ENCODE data around the gene ACYP1. TPM values are rescaled to one million over a fixed set of nuclear protein-coding genes. Genes with fewer than 3 reads are reported as not detected.

Gene ACYP1
- polyA plus RNA-seq (2011; rRNA removed): 9.0 and 17.7 TPM in 2 replicates
- 0.43 and 0.82 TPM in 2 replicates for polyA minus RNA-seq (2011; rRNA and poly(A)+ RNA removed)

DNA sequence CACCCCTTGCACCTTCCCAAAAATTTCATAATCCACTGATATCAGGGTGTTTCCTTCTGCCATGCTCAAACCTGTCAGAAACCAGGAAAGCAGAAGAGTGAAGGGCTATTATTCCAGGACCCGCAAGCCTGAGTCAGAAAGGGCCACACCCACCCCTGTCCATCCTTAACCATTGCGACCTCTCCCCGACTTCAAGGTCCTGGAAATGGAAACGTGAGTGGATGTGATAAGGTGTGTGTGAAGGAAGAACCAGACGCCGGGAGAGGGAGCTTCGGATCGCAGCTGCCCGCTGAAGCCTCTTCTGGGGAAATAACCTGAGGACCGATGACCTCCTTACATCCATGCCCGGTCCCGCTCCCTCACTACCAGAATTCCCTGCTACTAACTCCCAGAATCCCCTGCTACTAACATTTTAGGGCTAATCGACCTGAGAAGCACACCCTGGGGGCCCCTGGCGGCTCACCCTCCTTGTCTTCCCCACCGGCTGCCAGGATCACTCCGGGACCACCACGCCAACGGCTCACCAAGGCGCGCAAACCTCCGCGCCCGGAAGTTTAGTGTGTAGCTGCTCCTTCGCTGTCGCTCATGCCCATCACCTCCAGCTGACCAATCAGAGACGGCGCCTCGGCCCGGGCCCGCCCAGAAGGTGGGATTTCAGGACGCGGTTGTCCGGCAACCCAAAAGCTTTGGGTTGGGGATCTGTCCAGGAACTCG, at the start of gene ACYP1:
TSS of gene ACYP1 (minus strand) at position 534 of the 714 bp plus-strand sequence. CDS start at position 63, 471 bp downstream.
- CTCF ChIA-PET: interaction anchor here (0.9 to 1.5 kb wide), 4 partner anchors 8 to 158 kb away, joined by 3 to 4 read pairs (median 4); no protein-coding TSS in a partner anchor
- peak within 1 kb of the TSS; percentile 76 for H3K4me3 ChIP-seq (ENCODE audit: low read depth, low read length)
- no peak for TF ChIP-seq CTCF (IDR thresholded peaks at IDR 0.05; ENCODE audit: insufficient read depth, low read depth, low read length)
- no peaks in the 10 kb centered on the region for H3K27me3 ChIP-seq (ENCODE audit: control insufficient read depth, insufficient read depth, low read length)
- H3K36me3 ChIP-seq (ENCODE audit: control insufficient read depth, insufficient read depth, low read length): no peaks in the 10 kb centered on the region
- no peak for DNase-seq (ENCODE audit: low read depth)
- POLR2A ChIA-PET: no interaction called here

DNA sequence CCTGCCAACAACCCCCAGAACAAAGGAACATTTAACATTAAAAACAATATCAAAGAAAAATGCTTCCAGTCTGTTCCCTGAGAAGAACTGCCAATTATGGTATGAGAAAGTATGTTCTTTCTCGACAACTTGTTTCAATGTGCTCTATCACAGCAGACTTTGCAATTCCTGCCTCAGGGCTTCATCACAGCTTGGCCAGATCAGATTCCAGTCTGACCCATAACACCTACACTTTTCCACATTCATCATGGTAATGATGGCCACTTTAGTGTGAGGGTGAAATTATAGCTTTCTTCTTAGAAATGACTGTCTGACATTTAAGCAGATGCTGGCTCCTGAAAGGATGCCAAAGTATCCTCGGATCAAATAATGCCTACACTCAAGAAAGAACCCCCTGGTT, 46.1 kb upstream of the ACYP1 start:
- Histone ChIP-seq H3K4me3 (ENCODE audit: low read depth, low read length) (no peak overlapping the region), H3K27me3 (ENCODE audit: control insufficient read depth, insufficient read depth, low read length) (no peaks in the 10 kb centered on the region), H3K36me3 (ENCODE audit: control insufficient read depth, insufficient read depth, low read length) (peaks cover 24% of the 10 kb centered on the region)
- ChIA-PET POLR2A (interaction anchor here (0.5 kb wide), 1 partner anchor 30 kb away, joined by 5 read pairs; no protein-coding TSS in a partner anchor), CTCF (no interaction called here)
- DNase-seq (ENCODE audit: low read depth): no peak
- no peak for TF ChIP-seq CTCF (IDR thresholded peaks at IDR 0.05; ENCODE audit: insufficient read depth, low read depth, low read length)

- CTCF ChIA-PET: interaction anchor here (0.7 to 1.8 kb wide), 3 partner anchors 9 to 19 kb away, joined by 3 to 10 read pairs (median 7); no protein-coding TSS in a partner anchor
- TF ChIP-seq CTCF (IDR thresholded peaks at IDR 0.05; ENCODE audit: insufficient read depth, low read depth, low read length): no peak
- POLR2A ChIA-PET: no interaction called here
Measured at GRCh38 chr14:75107186-75107585, 43.4 kb upstream of the ACYP1 start.

DNA sequence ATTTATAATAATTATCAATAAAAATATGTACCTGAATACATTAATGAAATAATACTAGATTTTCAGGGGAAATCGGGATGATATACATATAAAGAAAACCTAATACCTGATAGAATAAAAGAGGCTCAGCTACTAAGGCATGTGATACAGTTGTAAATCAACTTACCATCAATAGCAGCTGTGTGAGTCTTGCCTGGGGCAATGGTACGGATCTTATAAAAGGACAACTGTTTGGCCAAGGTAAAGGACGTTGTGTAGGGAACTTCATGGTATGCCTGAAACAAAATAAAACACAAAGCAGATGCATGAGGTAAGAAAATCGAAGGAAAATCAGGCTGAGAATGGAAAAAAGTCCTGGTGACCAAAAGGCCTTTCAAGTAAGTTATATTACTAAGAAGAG, 37.7 kb upstream of the ACYP1 start:
- no peak for DNase-seq (ENCODE audit: low read depth)
- H3K36me3 ChIP-seq (ENCODE audit: control insufficient read depth, insufficient read depth, low read length): peaks cover 20% of the 10 kb centered on the region
- TF ChIP-seq CTCF (IDR thresholded peaks at IDR 0.05; ENCODE audit: insufficient read depth, low read depth, low read length): no peak
- ChIA-PET CTCF (interaction anchor here (0.9 to 1.2 kb wide), 3 partner anchors 13 to 178 kb away, joined by 3 to 9 read pairs (median 3); partner anchors contain the start of gene RPS6KL1), POLR2A (no interaction called here)
- no peak overlapping the region for H3K4me3 ChIP-seq (ENCODE audit: low read depth, low read length)
- no peaks in the 10 kb centered on the region for H3K27me3 ChIP-seq (ENCODE audit: control insufficient read depth, insufficient read depth, low read length)

More at GRCh38 chr14:75107186-75107585, 43.4 kb upstream of the ACYP1 start:
- no peak for DNase-seq (ENCODE audit: low read depth)
- H3K36me3 ChIP-seq (ENCODE audit: control insufficient read depth, insufficient read depth, low read length): peaks cover 19% of the 10 kb centered on the region
- no peak overlapping the region for H3K4me3 ChIP-seq (ENCODE audit: low read depth, low read length)
- no peaks in the 10 kb centered on the region for H3K27me3 ChIP-seq (ENCODE audit: control insufficient read depth, insufficient read depth, low read length)

DNA sequence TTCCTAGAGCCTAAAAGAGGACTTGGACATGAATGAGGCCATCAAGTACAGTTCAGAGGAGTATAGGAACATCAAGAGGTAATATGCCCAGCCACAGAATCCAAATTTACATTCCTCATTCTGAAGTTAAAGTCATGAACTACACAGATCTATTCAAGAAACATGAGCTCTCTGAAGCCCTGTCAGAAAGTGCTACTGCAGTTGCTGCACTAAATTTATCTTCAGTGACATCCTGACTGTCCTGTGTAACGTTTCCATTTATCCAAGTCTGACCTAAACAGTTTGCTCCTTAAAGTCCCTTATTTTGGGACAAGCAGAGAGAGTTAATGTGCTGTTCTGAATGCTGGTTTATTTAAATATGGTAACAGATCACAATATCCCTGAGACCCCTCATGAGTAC, 34.9 kb upstream of the ACYP1 start:
- ChIA-PET POLR2A (no interaction called here), CTCF (interaction anchor here (0.6 to 1.4 kb wide), 5 partner anchors 9 to 84 kb away, joined by 3 to 8 read pairs (median 3); no protein-coding TSS in a partner anchor)
- peaks cover 20% of the 10 kb centered on the region for H3K36me3 ChIP-seq (ENCODE audit: control insufficient read depth, insufficient read depth, low read length)
- DNase-seq (ENCODE audit: low read depth): no peak
- no peak overlapping the region for H3K4me3 ChIP-seq (ENCODE audit: low read depth, low read length)
- no peak for TF ChIP-seq CTCF (IDR thresholded peaks at IDR 0.05; ENCODE audit: insufficient read depth, low read depth, low read length)
- H3K27me3 ChIP-seq (ENCODE audit: control insufficient read depth, insufficient read depth, low read length): no peaks in the 10 kb centered on the region
